Fibroblast of lung (primary cell): Measurements from ENCODE around the gene ARAP3. TPM values are rescaled to one million over a fixed set of nuclear protein-coding genes. Genes with fewer than 3 reads are reported as not detected.
A peak's percentile ranks its signal among the peaks of the same experiment; 100 is the strongest.

Experiments used
- DNase-seq, 2 donors: peaks; one replicate each; pipeline versions ENCODE4 v3.0.0 to v3.0.0-alpha.2; 2010; ENCODE audit warnings: low read depth in 2 of 2
- H2AFZ ChIP-seq: 2 replicates; pipeline ENCODE4 v1.5.1; 2012; ENCODE audit warnings: low read length, control low read depth, inconsistent platforms
- H3K27ac ChIP-seq: 2 replicates; pipeline ENCODE4 v1.5.1; 2011; ENCODE audit warnings: low read length, control low read depth; ENCODE audit not compliant: insufficient read depth
- H3K27me3 ChIP-seq: 2 replicates; pipeline ENCODE4 v1.5.1; 2011; ENCODE audit warnings: mild to moderate bottlenecking, low read length; ENCODE audit not compliant: control insufficient read depth, insufficient read depth
- H3K36me3 ChIP-seq: 2 replicates; pipeline ENCODE4 v1.5.1; 2011; ENCODE audit warnings: low read length; ENCODE audit not compliant: control insufficient read depth, insufficient read depth
- H3K4me1 ChIP-seq: 2 replicates; pipeline ENCODE4 v1.5.1; 2011; ENCODE audit warnings: low read length; ENCODE audit not compliant: control insufficient read depth, insufficient read depth; ENCODE audit errors: extremely low read depth
- H3K4me2 ChIP-seq: 2 replicates; pipeline ENCODE4 v1.5.1; 2011; ENCODE audit warnings: low read length, control low read depth; ENCODE audit not compliant: insufficient read depth; ENCODE audit errors: extremely low read depth
- H3K4me3 ChIP-seq, 4 experiments: fragments of 200-600 bp in 1 of 4; sonication (generic) in 1 of 4; replicated peaks in 1 of 4; 2 replicates each; pipeline ENCODE4 v1.5.1; 2011 to 2016; ENCODE audit warnings: low read length in 4 of 4, low read depth in 3 of 4, mild to moderate bottlenecking in 3 of 4, control low read depth in 2 of 4, inconsistent platforms in 1 of 4, mixed read lengths in 1 of 4; ENCODE audit not compliant: insufficient read depth in 1 of 4; ENCODE audit errors: control extremely low read depth in 1 of 4
- H3K79me2 ChIP-seq: 2 replicates; pipeline ENCODE4 v1.5.1; 2012; ENCODE audit warnings: mild to moderate bottlenecking, low read length, inconsistent platforms; ENCODE audit not compliant: control insufficient read depth, insufficient read depth
- H3K9ac ChIP-seq: 2 replicates; pipeline ENCODE4 v1.5.1; 2011; ENCODE audit warnings: mild to moderate bottlenecking, low read length, control low read depth; ENCODE audit not compliant: insufficient read depth
- H3K9me3 ChIP-seq: 2 replicates; pipeline ENCODE4 v1.5.1; 2012; ENCODE audit warnings: low read depth, low read length; ENCODE audit not compliant: control insufficient read depth, insufficient read depth
- H4K20me1 ChIP-seq: 2 replicates; pipeline ENCODE4 v1.5.1; 2011; ENCODE audit warnings: low read length; ENCODE audit not compliant: control insufficient read depth, insufficient read depth; ENCODE audit errors: extremely low read depth
- EZH2 ChIP-seq: IDR thresholded peaks from 2 replicates; pipeline ENCODE4 v1.5.1; 2012; ENCODE audit warnings: low read length, control low read depth, mild to moderate bottlenecking; ENCODE audit errors: missing control alignments
- polyA plus RNA-seq, 2 donors: library from polyadenylated mRNA; depleted of rRNA in 1 of 2; stranded (reverse) in 1 of 2; unstranded in 1 of 2; fragments of >200 nt; gene quantifications; 2 replicates each; pipeline ENCODE4 v1.2.1, GENCODE V29; 2011 to 2012; ENCODE audit warnings: missing spikeins in 1 of 2
- total RNA-seq: library from RNA; depleted of rRNA; stranded (reverse); fragments of >200 nt; gene quantifications from 2 replicates; pipeline ENCODE4 v1.2.1, GENCODE V29; 2014
- TF ChIP-seq, protein P1 (sequence below), 2 donors: IDR thresholded peaks in 1 of 2; conservative IDR thresholded peaks in 1 of 2; 1 replicate in 1 of 2; 2 replicates in 1 of 2; pipeline ENCODE4 v1.5.1; 2011 to 2012; ENCODE audit warnings: low read length in 2 of 2, control low read depth in 1 of 2, inconsistent platforms in 1 of 2, low read depth in 1 of 2, mild to moderate bottlenecking in 1 of 2

Gene ARAP3
- total and polyA plus RNA-seq, 2 donors (not counting 1 experiment from before 2014, with no cell fraction given) = 2.9 to 3.8 TPM

DNA sequence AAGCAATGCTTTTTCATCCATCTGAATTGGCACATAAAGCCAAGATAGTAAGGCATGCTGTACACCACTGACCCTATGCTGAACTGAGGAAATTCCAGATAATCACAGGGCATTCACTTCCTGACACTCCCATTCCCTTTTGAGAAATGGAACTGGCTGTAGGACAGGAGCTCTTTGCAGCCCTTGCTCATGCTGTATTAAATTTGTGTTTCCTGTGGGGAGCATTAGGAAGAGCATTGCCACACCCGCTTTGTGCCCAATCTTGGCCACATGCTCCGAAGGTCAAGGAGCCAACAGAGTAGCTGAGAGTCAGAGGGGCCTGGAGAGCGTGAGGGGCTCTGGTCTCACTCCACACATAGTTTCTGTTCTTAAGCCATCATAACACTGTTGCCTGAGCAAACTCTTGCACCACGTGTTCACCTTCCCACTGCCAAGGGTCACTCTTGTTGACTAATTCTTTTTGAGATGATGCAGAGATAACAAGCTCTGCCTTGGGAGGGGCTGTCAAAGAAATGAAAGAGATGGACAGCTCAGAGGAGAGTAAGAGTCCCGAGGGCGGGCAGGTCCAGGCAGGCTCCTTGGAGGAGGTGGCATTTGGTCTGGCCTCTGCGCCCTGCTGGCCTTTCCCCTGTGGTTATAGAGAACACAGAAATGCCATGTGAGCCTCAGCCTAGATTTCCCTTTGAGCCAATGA, 31.7 kb upstream of the ARAP3 start:
- TF ChIP-seq, protein P1, sequence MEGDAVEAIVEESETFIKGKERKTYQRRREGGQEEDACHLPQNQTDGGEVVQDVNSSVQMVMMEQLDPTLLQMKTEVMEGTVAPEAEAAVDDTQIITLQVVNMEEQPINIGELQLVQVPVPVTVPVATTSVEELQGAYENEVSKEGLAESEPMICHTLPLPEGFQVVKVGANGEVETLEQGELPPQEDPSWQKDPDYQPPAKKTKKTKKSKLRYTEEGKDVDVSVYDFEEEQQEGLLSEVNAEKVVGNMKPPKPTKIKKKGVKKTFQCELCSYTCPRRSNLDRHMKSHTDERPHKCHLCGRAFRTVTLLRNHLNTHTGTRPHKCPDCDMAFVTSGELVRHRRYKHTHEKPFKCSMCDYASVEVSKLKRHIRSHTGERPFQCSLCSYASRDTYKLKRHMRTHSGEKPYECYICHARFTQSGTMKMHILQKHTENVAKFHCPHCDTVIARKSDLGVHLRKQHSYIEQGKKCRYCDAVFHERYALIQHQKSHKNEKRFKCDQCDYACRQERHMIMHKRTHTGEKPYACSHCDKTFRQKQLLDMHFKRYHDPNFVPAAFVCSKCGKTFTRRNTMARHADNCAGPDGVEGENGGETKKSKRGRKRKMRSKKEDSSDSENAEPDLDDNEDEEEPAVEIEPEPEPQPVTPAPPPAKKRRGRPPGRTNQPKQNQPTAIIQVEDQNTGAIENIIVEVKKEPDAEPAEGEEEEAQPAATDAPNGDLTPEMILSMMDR (conservative IDR thresholded peaks at IDR 0.05 in 1 of 2, IDR thresholded peaks at IDR 0.05 in 1 of 2; ENCODE audit: low read depth in 1 of 2, low read length in 2 of 2) = no peak
- TF ChIP-seq EZH2 = no peak
- H3K9me3 ChIP-seq = no peaks in the 10 kb centered on the region
- no peak overlapping the region for H3K4me3 ChIP-seq
- no peak overlapping the region for H3K9ac ChIP-seq
- H3K79me2 ChIP-seq = no peaks in the 10 kb centered on the region
- H3K27me3 ChIP-seq = peaks cover 13% of the 10 kb centered on the region
- no peaks in the 10 kb centered on the region for H3K36me3 ChIP-seq
- peak in 1 of 2 donors; percentile 36 for DNase-seq
- H2AFZ ChIP-seq = no peak overlapping the region
- H3K27ac ChIP-seq = no peak overlapping the region
- no peak overlapping the region for H3K4me2 ChIP-seq
- no peaks in the 10 kb centered on the region for H3K4me1 ChIP-seq
- H4K20me1 ChIP-seq = no peaks in the 10 kb centered on the region

DNA sequence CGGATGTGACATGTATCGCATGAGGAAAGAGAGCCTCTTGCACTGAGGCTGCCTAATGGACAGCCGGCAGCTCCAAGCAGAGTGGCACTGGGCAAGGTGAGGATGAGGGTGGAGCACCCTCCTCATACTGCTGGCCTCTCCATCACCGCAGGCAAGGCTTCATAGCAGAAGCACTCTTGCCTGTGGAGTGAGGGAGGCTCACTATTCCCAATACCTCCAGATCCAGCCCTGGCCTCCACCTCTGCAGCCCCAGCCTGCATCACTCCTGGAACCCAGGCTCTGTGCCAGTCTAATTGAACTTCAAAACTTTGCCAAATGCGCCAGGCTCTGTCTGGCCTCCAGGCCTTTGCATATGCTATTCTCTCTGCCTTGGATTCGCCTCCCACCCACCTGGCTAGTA, 29.7 kb upstream of the ARAP3 start:
- no peak overlapping the region for H3K4me3 ChIP-seq
- DNase-seq = no peak
- H3K4me1 ChIP-seq = no peaks in the 10 kb centered on the region
- no peaks in the 10 kb centered on the region for H4K20me1 ChIP-seq
- no peak overlapping the region for H2AFZ ChIP-seq
- peaks cover 9% of the 10 kb centered on the region for H3K27me3 ChIP-seq
- no peak overlapping the region for H3K9ac ChIP-seq
- no peaks in the 10 kb centered on the region for H3K79me2 ChIP-seq
- no peaks in the 10 kb centered on the region for H3K36me3 ChIP-seq
- no peak overlapping the region for H3K4me2 ChIP-seq
- no peak for TF ChIP-seq EZH2
- TF ChIP-seq, protein P1 (conservative IDR thresholded peaks at IDR 0.05 in 1 of 2, IDR thresholded peaks at IDR 0.05 in 1 of 2; ENCODE audit: low read depth in 1 of 2, low read length in 2 of 2) = no peak
- H3K9me3 ChIP-seq = no peaks in the 10 kb centered on the region
- no peak overlapping the region for H3K27ac ChIP-seq

DNA sequence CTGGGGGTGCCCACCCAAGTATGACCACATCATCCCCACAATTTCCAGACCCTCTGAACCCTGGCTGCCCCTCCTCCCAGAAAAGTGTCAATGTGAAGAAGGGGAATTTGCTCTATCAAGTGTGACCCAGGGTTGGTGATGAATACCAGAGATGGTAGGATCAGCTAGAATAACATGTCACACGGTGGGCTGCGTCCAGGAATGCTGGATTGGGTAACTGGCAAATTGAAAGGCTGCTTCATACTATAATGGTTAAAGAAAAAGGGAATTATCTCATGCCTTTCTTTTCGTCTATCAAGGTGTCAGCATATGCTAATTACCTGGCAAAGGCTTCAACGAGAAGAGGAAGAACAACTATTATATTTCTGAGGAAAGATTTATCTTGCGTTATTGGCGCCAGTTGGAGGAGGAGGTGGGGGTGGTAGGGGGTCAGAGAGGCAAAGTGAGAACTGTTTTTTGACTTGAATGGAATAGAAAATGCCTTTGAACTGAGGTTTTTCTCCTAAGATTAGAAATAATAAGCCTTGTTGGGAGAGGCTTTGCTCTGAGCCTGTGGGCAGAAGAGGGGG, 27.8 kb upstream of the ARAP3 start:
- TF ChIP-seq EZH2 = no peak
- TF ChIP-seq, protein P1 (conservative IDR thresholded peaks at IDR 0.05 in 1 of 2, IDR thresholded peaks at IDR 0.05 in 1 of 2; ENCODE audit: low read depth in 1 of 2, low read length in 2 of 2) = no peak
- Histone ChIP-seq H3K4me1 (no peaks in the 10 kb centered on the region), H3K79me2 (no peaks in the 10 kb centered on the region), H3K36me3 (no peaks in the 10 kb centered on the region), H3K9ac (no peak overlapping the region), H3K27ac (no peak overlapping the region), H2AFZ (no peak overlapping the region), H3K4me2 (no peak overlapping the region), H3K27me3 (peaks cover 17% of the 10 kb centered on the region), H4K20me1 (no peaks in the 10 kb centered on the region), H3K9me3 (no peaks in the 10 kb centered on the region), H3K4me3 (no peak overlapping the region)
- no peak for DNase-seq
